ENCODE results near the gene MRPS34.

The MRPS34 gene

DNA sequence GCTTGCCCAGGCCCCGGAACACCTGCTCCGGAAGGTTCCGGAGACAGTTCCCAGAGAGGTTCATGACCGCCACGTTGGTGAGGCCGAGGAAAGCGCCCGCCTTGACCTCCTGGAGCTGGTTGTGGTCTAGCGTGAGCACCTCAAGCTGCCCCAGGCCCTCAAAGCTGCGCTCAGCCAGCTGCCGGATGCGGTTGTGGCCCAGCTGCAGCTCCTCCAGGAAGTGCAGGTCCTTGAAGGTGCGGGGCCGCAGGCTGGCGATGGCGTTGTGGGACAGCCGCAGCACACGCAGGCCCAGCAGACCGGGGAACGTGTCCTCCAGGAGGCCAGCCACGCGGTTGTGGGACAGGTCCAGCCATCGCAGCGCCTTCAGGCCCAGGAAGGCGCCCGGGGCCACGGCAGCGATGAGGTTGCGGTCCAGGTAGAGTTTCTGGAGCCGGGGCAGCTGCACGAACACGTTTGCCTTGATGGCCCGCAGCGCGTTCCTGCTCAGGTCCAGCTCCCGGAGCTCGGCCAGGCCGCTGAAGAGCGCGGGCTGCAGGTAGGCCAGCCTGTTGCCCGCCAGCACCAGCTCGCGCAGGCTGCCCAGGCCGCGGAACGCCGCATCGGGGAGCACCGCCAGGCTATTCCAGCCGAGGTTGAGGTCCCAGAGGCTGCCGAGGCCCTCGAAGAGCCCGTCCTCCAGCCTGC is 18.5 kb upstream of the MRPS34 start:
- ChIA-PET CTCF (no interaction called here), POLR2A (interaction anchor here (0.8 to 3.8 kb wide), 3 partner anchors 9 to 173 kb away, joined by 3 to 19 read pairs (median 3); partner anchors contain the start of genes NUBP2, RPS2 and SPSB3)
- peaks cover 0 to 41% of the 10 kb centered on the region in 2 experiments; a peak in 2 of 3 replicates for H3K36me3 ChIP-seq (ENCODE audit: control insufficient read depth in 2 of 2, insufficient read depth in 1 of 2, low read length in 2 of 2)
- H3K9me3 ChIP-seq (ENCODE audit: control insufficient read depth, insufficient read depth, low read depth, low read length): no peaks in the 10 kb centered on the region
- H3K4me3 ChIP-seq (ENCODE audit: low read depth, low read length): no peak overlapping the region
- no peaks in the 10 kb centered on the region for H3K4me1 ChIP-seq (ENCODE audit: control insufficient read depth, insufficient read depth, low read length)
- H3K27ac ChIP-seq (ENCODE audit: extremely low read depth, low read depth, low read length): no peak overlapping the region
- TF ChIP-seq ZNF768 (tag by site-specific recombination; IDR thresholded peaks at IDR 0.05) (no peak), ZNF837 (tag by site-specific recombination; IDR thresholded peaks at IDR 0.05) (no peak)

DNA sequence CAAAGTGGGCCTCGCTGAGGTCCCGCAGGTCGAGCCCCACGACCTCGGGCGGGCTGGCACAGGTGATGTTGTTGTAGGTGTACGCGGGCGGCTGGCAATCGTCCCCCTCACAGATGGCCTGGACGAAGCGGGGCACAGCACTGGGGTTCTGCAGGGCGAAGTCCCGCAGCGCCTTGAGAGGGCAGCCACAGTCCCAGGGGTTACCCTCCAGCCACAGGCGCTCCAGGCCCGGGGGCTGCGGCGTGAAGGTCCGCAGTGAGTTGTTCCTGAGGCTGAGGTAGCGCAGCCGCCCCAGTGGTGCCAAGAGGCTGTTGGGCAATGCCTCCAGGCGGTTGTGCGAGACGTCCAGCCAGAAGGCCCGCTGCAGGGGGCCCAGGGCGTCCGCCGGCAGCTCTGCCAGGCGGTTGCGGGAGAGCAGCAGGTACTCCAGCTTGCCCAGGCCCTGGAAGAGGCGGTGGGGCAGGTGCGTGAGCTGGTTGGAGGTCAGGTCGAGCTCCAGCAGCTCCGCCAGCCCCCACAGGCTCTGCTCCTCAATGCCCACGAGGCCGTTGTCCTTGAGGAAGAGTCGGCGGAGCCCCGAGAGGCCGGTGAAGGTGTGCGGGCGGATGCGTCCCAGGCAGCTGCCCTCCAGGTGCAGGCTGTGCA is 17.8 kb upstream of the MRPS34 start:
- Histone ChIP-seq H3K9me3 (ENCODE audit: control insufficient read depth, insufficient read depth, low read depth, low read length) (no peaks in the 10 kb centered on the region), H3K4me3 (ENCODE audit: low read depth, low read length) (no peak overlapping the region), H3K27ac (ENCODE audit: extremely low read depth, low read depth, low read length) (no peak overlapping the region), H3K4me1 (ENCODE audit: control insufficient read depth, insufficient read depth, low read length) (no peaks in the 10 kb centered on the region), H3K36me3 (ENCODE audit: control insufficient read depth in 2 of 2, insufficient read depth in 1 of 2, low read length in 2 of 2) (peaks cover 0 to 48% of the 10 kb centered on the region in 2 experiments; a peak in 2 of 3 replicates)
- ChIA-PET CTCF (no interaction called here), POLR2A (interaction anchor here (0.8 to 3.8 kb wide), 2 partner anchors 9 to 13 kb away, joined by 3 to 19 read pairs; partner anchors contain the start of genes NUBP2 and SPSB3)
- TF ChIP-seq ZNF112 (tag by site-specific recombination; IDR thresholded peaks at IDR 0.05): no peak
- TF ChIP-seq, protein P1, sequence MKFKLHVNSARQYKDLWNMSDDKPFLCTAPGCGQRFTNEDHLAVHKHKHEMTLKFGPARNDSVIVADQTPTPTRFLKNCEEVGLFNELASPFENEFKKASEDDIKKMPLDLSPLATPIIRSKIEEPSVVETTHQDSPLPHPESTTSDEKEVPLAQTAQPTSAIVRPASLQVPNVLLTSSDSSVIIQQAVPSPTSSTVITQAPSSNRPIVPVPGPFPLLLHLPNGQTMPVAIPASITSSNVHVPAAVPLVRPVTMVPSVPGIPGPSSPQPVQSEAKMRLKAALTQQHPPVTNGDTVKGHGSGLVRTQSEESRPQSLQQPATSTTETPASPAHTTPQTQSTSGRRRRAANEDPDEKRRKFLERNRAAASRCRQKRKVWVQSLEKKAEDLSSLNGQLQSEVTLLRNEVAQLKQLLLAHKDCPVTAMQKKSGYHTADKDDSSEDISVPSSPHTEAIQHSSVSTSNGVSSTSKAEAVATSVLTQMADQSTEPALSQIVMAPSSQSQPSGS (tag by site-specific recombination; IDR thresholded peaks at IDR 0.05; ENCODE audit: low read depth): no peak
- TF ChIP-seq, protein P2, sequence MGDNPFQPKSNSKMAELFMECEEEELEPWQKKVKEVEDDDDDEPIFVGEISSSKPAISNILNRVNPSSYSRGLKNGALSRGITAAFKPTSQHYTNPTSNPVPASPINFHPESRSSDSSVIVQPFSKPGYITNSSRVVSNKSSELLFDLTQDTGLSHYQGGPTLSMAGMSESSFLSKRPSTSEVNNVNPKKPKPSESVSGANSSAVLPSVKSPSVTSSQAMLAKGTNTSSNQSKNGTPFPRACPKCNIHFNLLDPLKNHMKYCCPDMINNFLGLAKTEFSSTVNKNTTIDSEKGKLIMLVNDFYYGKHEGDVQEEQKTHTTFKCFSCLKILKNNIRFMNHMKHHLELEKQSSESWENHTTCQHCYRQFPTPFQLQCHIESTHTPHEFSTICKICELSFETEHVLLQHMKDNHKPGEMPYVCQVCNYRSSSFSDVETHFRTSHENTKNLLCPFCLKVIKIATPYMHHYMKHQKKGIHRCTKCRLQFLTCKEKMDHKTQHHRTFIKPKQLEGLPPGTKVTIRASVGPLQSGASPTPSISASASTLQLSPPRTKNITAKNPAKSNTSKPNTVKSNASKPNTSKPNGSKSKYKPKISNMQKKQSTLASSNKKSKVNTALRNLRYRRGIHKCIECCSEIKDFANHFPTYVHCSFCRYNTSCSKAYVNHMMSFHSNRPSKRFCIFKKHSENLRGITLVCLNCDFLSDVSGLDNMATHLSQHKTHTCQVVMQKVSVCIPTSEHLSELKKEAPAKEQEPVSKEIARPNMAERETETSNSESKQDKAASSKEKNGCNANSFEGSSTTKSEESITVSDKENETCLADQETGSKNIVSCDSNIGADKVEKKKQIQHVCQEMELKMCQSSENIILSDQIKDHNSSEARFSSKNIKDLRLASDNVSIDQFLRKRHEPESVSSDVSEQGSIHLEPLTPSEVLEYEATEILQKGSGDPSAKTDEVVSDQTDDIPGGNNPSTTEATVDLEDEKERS (tag by site-specific recombination; IDR thresholded peaks at IDR 0.05): no peak
- TF ChIP-seq BCL11B (tag by site-specific recombination; IDR thresholded peaks at IDR 0.05; ENCODE audit: low read depth): peak; percentile 64; the same call in 1 of the 2 replicates
- TF ChIP-seq SCRT1 (tag by site-specific recombination; IDR thresholded peaks at IDR 0.05; ENCODE audit: borderline replicate concordance): no peak

DNA sequence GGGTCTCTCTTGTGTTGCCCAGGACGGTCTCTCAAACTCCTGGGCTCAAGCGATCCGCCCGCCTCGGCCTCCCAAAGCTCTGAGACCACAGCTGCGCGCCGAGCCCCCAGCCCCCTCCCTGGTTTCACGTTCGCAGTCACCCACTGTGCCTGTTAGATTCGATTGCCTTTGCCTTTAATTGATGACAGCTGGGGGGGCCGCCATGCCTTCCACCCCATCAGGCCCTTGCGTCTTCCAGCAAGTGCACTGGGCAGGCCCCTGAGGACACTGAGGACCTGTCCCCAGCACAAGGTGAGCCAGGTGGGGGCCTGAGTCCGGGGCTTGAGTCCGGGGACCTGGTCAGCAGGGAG is 17.3 kb upstream of the MRPS34 start:
- TF ChIP-seq ZNF248 (tag by site-specific recombination; IDR thresholded peaks at IDR 0.05) (no peak), ZNF341 (tag by site-specific recombination; IDR thresholded peaks at IDR 0.05; ENCODE audit: low read depth) (no peak), ZNF114 (tag by site-specific recombination; IDR thresholded peaks at IDR 0.05) (no peak), GLI2 (tag by site-specific recombination; IDR thresholded peaks at IDR 0.05; ENCODE audit: borderline replicate concordance, low read depth) (no peak), ZNF266 (tag by site-specific recombination; IDR thresholded peaks at IDR 0.05; ENCODE audit: low read depth) (no peak), ZBTB21 (tag by site-specific recombination; IDR thresholded peaks at IDR 0.05) (no peak), ZNF776 (tag by site-specific recombination; IDR thresholded peaks at IDR 0.05; ENCODE audit: borderline replicate concordance) (no peak), ZFP37 (tag by site-specific recombination; IDR thresholded peaks at IDR 0.05) (no peak), KLF1 (tag by site-specific recombination; IDR thresholded peaks at IDR 0.05) (no peak)
- TF ChIP-seq, protein P3, sequence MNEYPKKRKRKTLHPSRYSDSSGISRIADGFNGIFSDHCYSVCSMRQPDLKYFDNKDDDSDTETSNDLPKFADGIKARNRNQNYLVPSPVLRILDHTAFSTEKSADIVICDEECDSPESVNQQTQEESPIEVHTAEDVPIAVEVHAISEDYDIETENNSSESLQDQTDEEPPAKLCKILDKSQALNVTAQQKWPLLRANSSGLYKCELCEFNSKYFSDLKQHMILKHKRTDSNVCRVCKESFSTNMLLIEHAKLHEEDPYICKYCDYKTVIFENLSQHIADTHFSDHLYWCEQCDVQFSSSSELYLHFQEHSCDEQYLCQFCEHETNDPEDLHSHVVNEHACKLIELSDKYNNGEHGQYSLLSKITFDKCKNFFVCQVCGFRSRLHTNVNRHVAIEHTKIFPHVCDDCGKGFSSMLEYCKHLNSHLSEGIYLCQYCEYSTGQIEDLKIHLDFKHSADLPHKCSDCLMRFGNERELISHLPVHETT (tag by site-specific recombination; IDR thresholded peaks at IDR 0.05): no peak
- TF ChIP-seq, protein P4, sequence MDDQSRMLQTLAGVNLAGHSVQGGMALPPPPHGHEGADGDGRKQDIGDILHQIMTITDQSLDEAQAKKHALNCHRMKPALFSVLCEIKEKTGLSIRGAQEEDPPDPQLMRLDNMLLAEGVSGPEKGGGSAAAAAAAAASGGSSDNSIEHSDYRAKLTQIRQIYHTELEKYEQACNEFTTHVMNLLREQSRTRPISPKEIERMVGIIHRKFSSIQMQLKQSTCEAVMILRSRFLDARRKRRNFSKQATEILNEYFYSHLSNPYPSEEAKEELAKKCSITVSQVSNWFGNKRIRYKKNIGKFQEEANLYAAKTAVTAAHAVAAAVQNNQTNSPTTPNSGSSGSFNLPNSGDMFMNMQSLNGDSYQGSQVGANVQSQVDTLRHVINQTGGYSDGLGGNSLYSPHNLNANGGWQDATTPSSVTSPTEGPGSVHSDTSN (CRISPR knock-in tag; IDR thresholded peaks at IDR 0.05): no peak
- TF ChIP-seq, protein P5, sequence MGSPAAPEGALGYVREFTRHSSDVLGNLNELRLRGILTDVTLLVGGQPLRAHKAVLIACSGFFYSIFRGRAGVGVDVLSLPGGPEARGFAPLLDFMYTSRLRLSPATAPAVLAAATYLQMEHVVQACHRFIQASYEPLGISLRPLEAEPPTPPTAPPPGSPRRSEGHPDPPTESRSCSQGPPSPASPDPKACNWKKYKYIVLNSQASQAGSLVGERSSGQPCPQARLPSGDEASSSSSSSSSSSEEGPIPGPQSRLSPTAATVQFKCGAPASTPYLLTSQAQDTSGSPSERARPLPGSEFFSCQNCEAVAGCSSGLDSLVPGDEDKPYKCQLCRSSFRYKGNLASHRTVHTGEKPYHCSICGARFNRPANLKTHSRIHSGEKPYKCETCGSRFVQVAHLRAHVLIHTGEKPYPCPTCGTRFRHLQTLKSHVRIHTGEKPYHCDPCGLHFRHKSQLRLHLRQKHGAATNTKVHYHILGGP (tag by site-specific recombination; IDR thresholded peaks at IDR 0.05): no peak
- TF ChIP-seq, protein P6, sequence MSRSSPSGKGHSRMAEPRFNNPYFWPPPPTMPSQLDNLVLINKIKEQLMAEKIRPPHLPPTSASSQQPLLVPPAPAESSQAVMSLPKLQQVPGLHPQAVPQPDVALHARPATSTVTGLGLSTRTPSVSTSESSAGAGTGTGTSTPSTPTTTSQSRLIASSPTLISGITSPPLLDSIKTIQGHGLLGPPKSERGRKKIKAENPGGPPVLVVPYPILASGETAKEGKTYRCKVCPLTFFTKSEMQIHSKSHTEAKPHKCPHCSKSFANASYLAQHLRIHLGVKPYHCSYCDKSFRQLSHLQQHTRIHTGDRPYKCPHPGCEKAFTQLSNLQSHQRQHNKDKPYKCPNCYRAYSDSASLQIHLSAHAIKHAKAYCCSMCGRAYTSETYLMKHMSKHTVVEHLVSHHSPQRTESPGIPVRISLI (tag by site-specific recombination; IDR thresholded peaks at IDR 0.05): no peak
- Histone ChIP-seq H3K4me1 (ENCODE audit: control insufficient read depth, insufficient read depth, low read length) (no peaks in the 10 kb centered on the region), H3K36me3 (ENCODE audit: control insufficient read depth in 2 of 2, insufficient read depth in 1 of 2, low read length in 2 of 2) (peaks cover 0 to 53% of the 10 kb centered on the region in 2 experiments; a peak in 2 of 3 replicates), H3K9me3 (ENCODE audit: control insufficient read depth, insufficient read depth, low read depth, low read length) (no peaks in the 10 kb centered on the region), H3K27ac (ENCODE audit: extremely low read depth, low read depth, low read length) (no peak overlapping the region), H3K4me3 (ENCODE audit: low read depth, low read length) (no peak overlapping the region)
- ChIA-PET POLR2A (interaction anchor here (3.8 kb wide), 1 partner anchor 8 kb away, joined by 19 read pairs; the partner anchor contains the start of genes NUBP2 and SPSB3), CTCF (no interaction called here)
